K562 (cell line): ENCODE results near the gene NAV2. TPM values are rescaled to one million over a fixed set of nuclear protein-coding genes. Genes with fewer than 3 reads are reported as not detected.

Source experiments
- ATAC-seq: fragments of 200-7000 bp; cut with Tn5 transposase; 3 replicates; pipeline ENCODE4 v1.9.1; 2020; ENCODE audit warnings: moderate library complexity
- BruUV-seq: library from RNA; stranded (reverse); fragments of 400-500 nt; replicated peaks from 2 replicates; lab custom pipeline; 2021; lab: Mats Ljungman, UMichigan
- CTCF ChIA-PET: fragments of 300-600 bp; formaldehyde crosslinking; extraction: SDS; loops from one replicate; lab custom pipeline; 2021; ENCODE audit warnings: low intra/inter-chr PET ratio; lab: Yijun Ruan, JAX
- POLR2A ChIA-PET: fragments of 300-600, 350-650 bp; sonication (Branson Sonifier 250); formaldehyde crosslinking; extraction: SDS; loops from one replicate; lab custom pipeline; 2021; ENCODE audit warnings: antibody characterized with exemption, inconsistent platforms; lab: Yijun Ruan, JAX
- DNase-seq, 4 experiments: peaks; one replicate each; pipeline versions ENCODE4 v3.0.0 to v3.0.0-alpha.2; 2011 to 2018; ENCODE audit warnings: low spot score in 3 of 4, mixed read lengths in 3 of 4; ENCODE audit errors: extremely low read depth in 1 of 4
- FAIRE-seq: peaks from 2 replicates; lab custom pipeline; 2011; peaks lifted over from hg19 to GRCh38; lab: Jason Lieb, UNC
- H2AFZ ChIP-seq: 2 replicates; pipeline ENCODE4 v1.6.0; 2011; ENCODE audit warnings: low read depth, low read length, control low read depth, inconsistent platforms
- H3K27ac ChIP-seq: fragments of 200-600 bp; 3 replicates; pipeline ENCODE4 v1.8.0; 2011; ENCODE audit warnings: low read depth, mild to moderate bottlenecking, control low read depth, inconsistent platforms, low read length, moderate library complexity, mixed read lengths; ENCODE audit errors: extremely low read depth
- H3K27me3 ChIP-seq, 2 experiments: fragments of 300-600 bp in 1 of 2; 2 replicates in 1 of 2; 3 replicates in 1 of 2; pipeline versions ENCODE4 v1.6.0 to v1.8.0; 2011; ENCODE audit warnings: inconsistent platforms in 2 of 2, low read length in 2 of 2, mild to moderate bottlenecking in 1 of 2, mixed read lengths in 1 of 2, moderate library complexity in 1 of 2; ENCODE audit not compliant: control insufficient read depth in 2 of 2, insufficient read depth in 2 of 2
- H3K36me3 ChIP-seq: fragments of 300-600 bp; 3 replicates; pipeline ENCODE4 v1.8.0; 2011; ENCODE audit warnings: mild to moderate bottlenecking, low read length, inconsistent platforms; ENCODE audit not compliant: control insufficient read depth, insufficient read depth
- H3K4me1 ChIP-seq, 2 experiments: fragments of 200-600 bp in 1 of 2; replicated peaks in 1 of 2; 2 replicates in 1 of 2; 3 replicates in 1 of 2; pipeline versions ENCODE4 v1.5.1 to v1.8.0; 2011; ENCODE audit warnings: inconsistent platforms in 2 of 2, low read length in 2 of 2, mild to moderate bottlenecking in 1 of 2, mixed read lengths in 1 of 2, moderate library complexity in 1 of 2; ENCODE audit not compliant: control insufficient read depth in 2 of 2, insufficient read depth in 2 of 2
- H3K4me2 ChIP-seq: 2 replicates; pipeline ENCODE4 v1.6.1; 2011; ENCODE audit warnings: low read length, control low read depth, inconsistent platforms, mixed read lengths; ENCODE audit not compliant: insufficient read depth
- H3K4me3 ChIP-seq: fragments of 200-600 bp; sonication (generic), shearing (Covaris generic); 2 replicates; pipeline ENCODE4 v1.5.1; 2016; ENCODE audit warnings: control low read depth, inconsistent platforms
- H3K79me2 ChIP-seq: fragments of 200-600 bp; 3 replicates; pipeline ENCODE4 v1.8.0; 2011; ENCODE audit warnings: low read length, inconsistent platforms; ENCODE audit not compliant: control insufficient read depth, insufficient read depth
- H3K9ac ChIP-seq, 2 experiments: 2 replicates each; pipeline versions ENCODE4 v1.6.0 to v1.6.1; 2011; ENCODE audit warnings: low read depth in 2 of 2, low read length in 2 of 2, control low read depth in 1 of 2, inconsistent platforms in 1 of 2, mild to moderate bottlenecking in 1 of 2, mixed read lengths in 1 of 2; ENCODE audit not compliant: insufficient read depth in 1 of 2
- H3K9me1 ChIP-seq: one replicate; pipeline ENCODE4 v1.6.0; 2011; ENCODE audit warnings: inconsistent platforms, mild to moderate bottlenecking, low read length, moderate library complexity; ENCODE audit not compliant: control insufficient read depth, insufficient read depth
- H3K9me3 ChIP-seq: replicated peaks from 2 replicates; pipeline ENCODE4 v1.5.1; 2011; ENCODE audit warnings: low read depth, low read length, inconsistent platforms; ENCODE audit not compliant: control insufficient read depth, insufficient read depth
- H4K20me1 ChIP-seq: replicated peaks from 2 replicates; pipeline ENCODE4 v1.6.1; 2011; ENCODE audit warnings: low read length, inconsistent platforms, mixed read lengths; ENCODE audit not compliant: control insufficient read depth, insufficient read depth
- ARID3B ChIP-seq: fragments of 250-450 bp; sonication (Bioruptor Pico); IDR thresholded peaks from 2 replicates; pipeline ENCODE4 v1.4.0; 2020; ENCODE audit warnings: borderline replicate concordance
- CC2D1A ChIP-seq: fragments of 450-650 bp; IDR thresholded peaks from 2 replicates; pipeline ENCODE4 v1.6.1; 2017; ENCODE audit warnings: mild to moderate bottlenecking
- CLOCK ChIP-seq: fragments of 250-450 bp; sonication (Bioruptor Pico); IDR thresholded peaks from 2 replicates; pipeline ENCODE4 v1.4.0; 2020; ENCODE audit warnings: mild to moderate bottlenecking, moderate library complexity, borderline replicate concordance
- KAT8 ChIP-seq: fragments of 450-650 bp; IDR thresholded peaks from 2 replicates; pipeline ENCODE4 v1.6.1; 2016; ENCODE audit warnings: low read depth, mild to moderate bottlenecking
- MAFK ChIP-seq: IDR thresholded peaks from 2 replicates; pipeline ENCODE4 v1.6.1; 2011; ENCODE audit warnings: low read length, improper control_type of control experiment
- NELFE ChIP-seq: IDR thresholded peaks from 2 replicates; pipeline ENCODE4 v1.6.1; 2011; ENCODE audit warnings: mild to moderate bottlenecking; ENCODE audit not compliant: insufficient read depth, insufficient read length
- PKNOX1 ChIP-seq: fragments of 450-650 bp; IDR thresholded peaks from 2 replicates; pipeline ENCODE4 v1.6.1; 2016
- RAD21 ChIP-seq, 2 experiments: fragments of 250-450 bp in 1 of 2; fragments of 450-650 bp in 1 of 2; sonication (Bioruptor Pico) in 1 of 2; formaldehyde crosslinking in 1 of 2; IDR thresholded peaks in 1 of 2; conservative IDR thresholded peaks in 1 of 2; 2 replicates each; pipeline versions ENCODE4 v1.4.0 to v1.8.0; 2020 to 2022; ENCODE audit warnings: mild to moderate bottlenecking in 2 of 2, moderate library complexity in 1 of 2
- RFX5 ChIP-seq: IDR thresholded peaks from 2 replicates; pipeline ENCODE4 v1.6.1; 2011; ENCODE audit warnings: low read depth, mild to moderate bottlenecking, improper control_type of control experiment, low read length
- U2AF1 ChIP-seq: fragments of 200-400 bp; formaldehyde crosslinking; optimal IDR thresholded peaks from 2 replicates; pipeline ENCODE3; 2017; ENCODE audit warnings: mild to moderate bottlenecking, low read depth, low read length, moderate library complexity
- WGBS: fragments of 100-300 bp; shearing (Covaris generic); methylation state at CpG from one replicate; pipeline ENCODE4 v1.1.6; 2016; ENCODE audit warnings: low coverage, mixed read lengths; ENCODE audit not compliant: insufficient coverage; ENCODE audit errors: missing lambda C conversion rate; 5-methylcytosine and 5-hydroxymethylcytosine counted together
- in situ Hi-C: fragments of 300-500 bp; cut with MboI; formaldehyde crosslinking; loops from 4 replicates; pipeline ENCODE4 v1.15.0; 2018; ENCODE audit warnings: inconsistent platforms, mixed read lengths
- intact Hi-C: fragments of 100-400 bp; cut with micrococcal nuclease; formaldehyde crosslinking; loops from 2 replicates; pipeline ENCODE4 v1.14.2; 2022
- polyA plus RNA-seq, 8 experiments: library from polyadenylated mRNA; depleted of rRNA in 4 of 8; stranded (reverse) in 5 of 8; unstranded in 3 of 8; fragments of >200 nt; fragmentation: Nextera tagmentation in 2 of 8; fragmentation: Illumina TruSeq in 1 of 8; extraction: Ambion mirVana in 2 of 8; extraction: Trizol in 1 of 8; gene quantifications; 2 replicates each; pipeline versions ENCODE4 v1.2.1 to v1.2.3, GENCODE V29; 2011 to 2014; ENCODE audit warnings: inconsistent platforms in 1 of 8, missing spikeins in 1 of 8
- total RNA-seq, 7 experiments: library from RNA; depleted of rRNA in 6 of 7; stranded (reverse); fragments of >200 nt in 6 of 7; fragmentation: Illumina TruSeq in 2 of 7; extraction: Trizol in 2 of 7; gene quantifications; 2 replicates each; pipeline versions ENCODE4 v1.2.1 to v1.2.3, GENCODE V29; 2011 to 2021; ENCODE audit warnings: low replicate concordance in 1 of 7

NAV2 gene
- total and polyA plus RNA-seq, 9 of the 15 experiments (the other 6 are each of a cell fraction or from before 2014, with no cell fraction given) = 0.03 to 0.35 (median 0.05) TPM

- TF ChIP-seq ARID3B (no peak), U2AF1 (no peak), NELFE (no peak), MAFK (no peak), CC2D1A (no peak)
Measured at GRCh38 chr11:20037396-20038153, 324.9 kb downstream of the NAV2 start (continued).

- no peak overlapping the region for H2AFZ ChIP-seq
- DNase-seq = no peak
- ATAC-seq = no peak
- no TSS peak for BruUV-seq
- no peaks in the 10 kb centered on the region for H3K36me3 ChIP-seq
- H3K4me2 ChIP-seq = no peak overlapping the region
- no peaks in the 10 kb centered on the region for H3K9me1 ChIP-seq
- H3K79me2 ChIP-seq = no peaks in the 10 kb centered on the region
- no peak overlapping the region for H3K9ac ChIP-seq
- no peak overlapping the region for H3K27ac ChIP-seq
- in situ Hi-C loops = no loop called here
- intact Hi-C loops = loop anchor here (5.0 kb wide), 1 partner anchor 74 kb away; no protein-coding TSS in a partner anchor
- ChIA-PET POLR2A (no interaction called here), CTCF (no interaction called here)
- 12% methylated on average over 6 of the region's 6 CpGs for WGBS
- H3K4me3 ChIP-seq = no peak overlapping the region
- no peaks in the 10 kb centered on the region for H3K9me3 ChIP-seq
- H4K20me1 ChIP-seq = 0 out of 2 replicates have a peak, but pooled peaks cover 7% of the 10 kb centered on the region
- no peak for FAIRE-seq
- peaks cover 21 to 57% of the 10 kb centered on the region in 2 experiments for H3K27me3 ChIP-seq
- H3K4me1 ChIP-seq = no peaks in the 10 kb centered on the region; a peak in 2 of 5 replicates
- TF ChIP-seq RFX5 = no peak
- no peak for TF ChIP-seq RAD21 (CRISPR knock-in tag; conservative IDR thresholded peaks at IDR 0.05 in 1 of 2, IDR thresholded peaks at IDR 0.05 in 1 of 2)
- no peak for TF ChIP-seq CLOCK (CRISPR knock-in tag)
- TF ChIP-seq PKNOX1 = no peak
- no peak for TF ChIP-seq KAT8
Measured at GRCh38 chr11:20038412-20038811, 325.8 kb downstream of the NAV2 start.
